Stimulated activated memory B cell treated with anti-CD40 and anti-IgM and Interleukin-4, amounts not matched to agents 10 μg/mL and 1 μg/mL and 100 μg/mL, for 72 hours (primary cell): ENCODE results near the gene SLC6A17.

ENCODE experiments used
- ATAC-seq: fragments of 150-1000 bp; cut with Tn5 transposase; 2 replicates; pipeline ENCODE4 v1.10.0; 2021
- H3K27ac Mint-ChIP-seq: one replicate; pipeline ENCODE4 v1.8.0; 2022; ENCODE audit warnings: mild to moderate bottlenecking, mixed read lengths
- H3K27me3 Mint-ChIP-seq: one replicate; pipeline ENCODE4 v1.8.0; 2022; ENCODE audit warnings: mixed read lengths
- H3K36me3 Mint-ChIP-seq: one replicate; pipeline ENCODE4 v1.8.0; 2022; ENCODE audit warnings: mixed read lengths
- H3K4me1 Mint-ChIP-seq: one replicate; pipeline ENCODE4 v1.8.0; 2022; ENCODE audit warnings: mixed read lengths
- H3K4me3 Mint-ChIP-seq: one replicate; pipeline ENCODE4 v1.8.0; 2022; ENCODE audit warnings: mild to moderate bottlenecking, moderate library complexity, mixed read lengths
- H3K9me3 Mint-ChIP-seq: one replicate; pipeline ENCODE4 v1.8.0; 2022; ENCODE audit warnings: mixed read lengths

Gene SLC6A17

DNA sequence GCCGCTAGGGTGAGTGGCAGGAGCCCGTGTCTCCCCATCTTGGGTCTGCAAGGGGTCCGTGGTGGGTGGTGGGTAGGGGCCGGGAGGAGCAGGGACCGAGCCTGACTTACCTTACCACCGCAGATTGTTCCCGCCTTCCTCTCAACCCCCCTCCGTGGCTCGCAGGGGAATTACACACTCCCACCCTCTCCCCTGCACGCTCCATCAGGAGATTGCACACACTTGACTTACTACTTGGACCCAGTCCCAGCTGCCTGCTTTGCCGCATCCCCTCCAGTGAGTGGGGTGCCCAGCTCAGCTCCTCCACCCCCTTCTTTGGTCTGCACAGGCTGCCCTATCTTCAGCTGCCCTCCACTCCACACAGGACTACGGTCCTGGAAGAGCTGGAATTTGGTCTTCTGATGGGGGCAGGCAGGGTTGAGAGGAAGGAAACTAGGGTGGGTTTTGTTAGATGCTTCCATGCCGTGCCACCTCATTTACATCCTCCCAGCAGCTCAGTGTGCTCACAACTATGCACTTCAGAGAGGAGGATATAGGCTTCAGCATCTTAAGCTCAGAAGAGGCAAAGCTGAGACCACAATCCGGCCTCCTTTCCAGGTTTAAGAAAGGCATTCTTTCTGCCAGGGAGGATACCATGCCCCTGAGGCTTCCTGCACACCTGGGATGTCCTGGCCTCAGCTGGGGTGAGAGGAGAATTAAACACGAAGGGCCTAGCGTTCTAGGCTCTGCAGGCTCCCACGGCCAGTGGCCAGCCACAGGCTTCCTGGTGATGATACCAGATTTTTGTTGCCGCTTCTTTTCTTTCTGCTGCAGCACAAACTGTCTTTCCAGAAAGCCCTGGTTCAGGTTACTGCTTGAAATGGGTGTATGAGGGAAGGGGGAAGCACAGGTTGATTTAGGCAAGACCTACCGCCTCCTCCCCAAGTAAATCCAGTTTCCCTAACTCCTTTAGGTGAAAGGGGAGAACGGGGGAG, 62.2 kb downstream of the SLC6A17 start:
- H3K27me3 Mint-ChIP-seq, result no peaks in the 10 kb centered on the region
- peak overlapping the region; percentile 78 for H3K4me3 Mint-ChIP-seq
- H3K36me3 Mint-ChIP-seq, result peaks cover 5% of the 10 kb centered on the region
- H3K27ac Mint-ChIP-seq, result peak overlapping the region; percentile 59
- ATAC-seq, result no peak
- peaks cover 75% of the 10 kb centered on the region for H3K4me1 Mint-ChIP-seq
- no peaks in the 10 kb centered on the region for H3K9me3 Mint-ChIP-seq

DNA sequence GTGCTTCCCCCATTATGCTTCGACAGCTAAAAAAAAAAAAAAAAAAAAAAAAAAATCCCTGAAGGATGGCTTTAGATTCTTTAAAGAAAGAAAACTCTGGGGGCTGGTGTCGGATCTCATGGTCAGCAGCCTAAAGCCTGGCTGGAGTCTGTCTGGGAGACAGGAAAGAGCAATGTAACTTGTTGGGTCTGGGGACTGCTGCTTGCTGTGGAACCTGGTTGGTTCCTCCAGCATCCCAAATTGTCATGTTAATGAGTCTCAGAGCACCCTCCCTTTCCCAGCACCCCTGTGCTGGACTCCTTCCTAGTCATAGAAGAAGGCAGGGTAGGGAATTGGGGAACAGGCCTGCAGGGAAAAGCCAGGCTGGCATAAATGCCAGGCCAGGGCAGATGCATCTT, 62.8 kb downstream of the SLC6A17 start:
- H3K36me3 Mint-ChIP-seq, result peaks cover 5% of the 10 kb centered on the region
- H3K4me3 Mint-ChIP-seq, result no peak overlapping the region
- peaks cover 68% of the 10 kb centered on the region for H3K4me1 Mint-ChIP-seq
- H3K27ac Mint-ChIP-seq, result peak overlapping the region; percentile 10
- ATAC-seq, result no peak
- no peaks in the 10 kb centered on the region for H3K27me3 Mint-ChIP-seq
- H3K9me3 Mint-ChIP-seq, result no peaks in the 10 kb centered on the region

DNA sequence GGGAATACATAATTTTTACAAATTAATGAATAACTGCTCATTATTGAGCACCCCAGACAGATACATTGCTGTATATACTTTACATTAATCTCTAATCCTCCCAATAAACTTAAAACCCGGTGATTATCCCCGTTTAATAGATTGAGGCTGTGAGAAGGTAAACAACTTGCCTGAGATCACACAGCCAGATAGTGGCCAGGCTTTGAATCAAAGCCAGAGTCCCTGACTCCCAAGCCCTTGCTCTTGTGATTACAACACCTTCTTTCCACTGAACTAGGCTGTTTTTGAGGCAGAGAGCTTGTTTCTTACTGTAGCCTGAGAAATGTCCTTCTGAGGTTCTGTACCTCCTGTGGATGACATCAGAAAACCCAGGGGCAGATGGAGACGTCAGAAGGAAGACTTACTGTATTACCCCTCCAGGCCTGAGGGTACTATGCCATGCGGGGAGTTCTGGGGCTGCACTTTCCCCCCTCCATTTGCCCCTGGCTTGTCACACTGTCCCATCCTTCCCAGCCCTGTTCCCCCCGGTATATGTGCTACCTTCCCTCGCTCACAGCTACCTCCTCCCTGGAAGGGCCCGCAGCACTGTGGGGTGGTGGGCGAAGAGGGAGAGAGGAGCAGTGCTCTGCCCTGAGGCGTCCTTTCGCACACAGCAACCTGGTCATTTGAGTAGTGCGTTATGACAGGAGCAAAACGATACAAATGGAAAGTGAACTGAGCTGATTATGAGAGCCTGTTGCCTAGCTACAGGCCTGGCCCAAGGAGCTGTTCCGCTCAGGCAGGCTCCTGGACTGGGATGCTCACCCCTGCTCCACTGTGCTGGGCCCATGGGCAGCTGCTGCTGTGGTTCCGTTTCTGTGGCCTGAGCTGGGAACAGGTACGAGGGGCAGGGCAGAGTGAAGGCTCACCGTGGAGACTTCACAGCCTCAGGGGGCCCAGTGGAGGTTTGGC, 64.4 kb downstream of the SLC6A17 start:
- Mint-ChIP-seq H3K36me3 (peaks cover 9% of the 10 kb centered on the region), H3K4me3 (no peak overlapping the region), H3K9me3 (no peaks in the 10 kb centered on the region), H3K27ac (peak overlapping the region; percentile 44), H3K27me3 (no peaks in the 10 kb centered on the region), H3K4me1 (peaks cover 55% of the 10 kb centered on the region)
- no peak for ATAC-seq

DNA sequence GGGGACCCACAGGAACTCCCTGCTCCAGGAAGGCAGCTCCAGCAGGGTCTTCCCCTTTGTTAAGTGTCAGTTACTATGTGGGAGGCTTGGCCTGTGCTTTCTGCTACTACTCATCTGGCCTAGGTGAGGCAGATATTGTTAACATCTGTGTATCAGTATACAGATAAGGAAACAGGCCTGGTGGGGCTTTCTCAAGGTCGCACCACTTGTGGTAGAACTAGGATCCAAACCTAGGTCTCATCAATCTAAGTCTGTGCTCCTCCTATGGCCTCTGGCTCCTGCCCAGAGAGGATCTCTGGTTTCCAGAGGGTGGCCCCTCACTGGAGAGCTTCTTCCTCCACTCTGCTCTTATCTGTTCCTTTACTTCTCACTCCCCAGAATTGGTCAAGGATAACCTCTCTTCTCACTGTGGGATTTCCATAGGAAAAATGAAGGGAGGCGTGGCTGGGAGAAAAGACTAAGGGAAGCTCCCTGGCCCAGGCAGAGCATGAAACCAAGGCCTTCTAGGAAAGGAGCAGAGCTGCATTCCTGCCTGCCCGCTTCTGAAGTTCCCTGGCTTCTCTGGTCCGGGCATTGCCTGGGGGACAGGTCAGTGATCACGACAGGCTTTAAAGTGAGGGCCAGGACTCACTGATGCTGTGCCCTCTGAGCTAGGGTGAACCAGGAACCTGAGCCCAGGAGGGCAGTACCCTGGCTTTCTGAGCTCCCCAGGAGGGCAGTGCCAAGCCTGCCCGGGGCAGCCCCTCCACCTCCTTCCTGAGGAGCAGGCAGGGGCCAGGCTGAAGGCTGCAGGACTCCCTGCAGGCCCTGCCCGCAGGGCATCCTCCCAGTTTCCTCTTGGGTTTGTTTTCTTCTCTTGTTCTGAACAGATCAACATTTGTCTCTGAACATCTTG, 65.6 kb downstream of the SLC6A17 start:
- no peaks in the 10 kb centered on the region for H3K27me3 Mint-ChIP-seq
- H3K9me3 Mint-ChIP-seq, result no peaks in the 10 kb centered on the region
- peaks cover 9% of the 10 kb centered on the region for H3K36me3 Mint-ChIP-seq
- no peak overlapping the region for H3K27ac Mint-ChIP-seq
- H3K4me3 Mint-ChIP-seq, result no peak overlapping the region
- ATAC-seq, result no peak
- peaks cover 54% of the 10 kb centered on the region for H3K4me1 Mint-ChIP-seq

DNA sequence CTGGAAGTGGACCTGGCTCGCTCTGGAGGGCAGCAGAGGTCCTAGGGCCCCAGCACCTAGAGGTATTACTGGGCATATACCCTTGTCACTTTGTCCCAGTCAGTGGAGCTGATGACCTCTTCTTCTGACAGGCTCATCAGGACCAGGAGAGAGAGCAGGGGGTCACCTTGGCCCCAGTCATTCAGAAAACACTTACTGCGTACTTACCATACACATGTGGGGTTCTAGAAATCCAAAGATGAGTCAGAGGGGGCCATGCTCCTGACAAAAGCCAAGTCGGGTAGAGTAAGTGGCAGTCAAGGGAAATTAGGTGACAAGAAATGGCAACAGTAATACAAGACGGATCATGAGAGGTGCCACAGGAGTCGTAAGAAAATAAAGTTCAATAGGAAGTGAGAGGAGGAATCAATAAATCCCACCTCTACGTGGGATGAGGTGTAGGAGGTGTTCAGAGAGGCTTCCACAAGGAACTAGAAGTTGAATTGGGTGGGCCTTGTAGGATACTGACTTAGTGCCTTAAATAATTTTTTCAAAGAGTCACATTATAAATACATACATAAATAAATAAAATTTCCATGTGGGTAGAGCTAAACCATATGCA, 66.7 kb downstream of the SLC6A17 start:
- Mint-ChIP-seq H3K27ac (peak overlapping the region; percentile 38), H3K4me1 (peaks cover 48% of the 10 kb centered on the region), H3K27me3 (no peaks in the 10 kb centered on the region), H3K9me3 (no peaks in the 10 kb centered on the region), H3K36me3 (peaks cover 9% of the 10 kb centered on the region), H3K4me3 (no peak overlapping the region)
- ATAC-seq, result peak; percentile 32

DNA sequence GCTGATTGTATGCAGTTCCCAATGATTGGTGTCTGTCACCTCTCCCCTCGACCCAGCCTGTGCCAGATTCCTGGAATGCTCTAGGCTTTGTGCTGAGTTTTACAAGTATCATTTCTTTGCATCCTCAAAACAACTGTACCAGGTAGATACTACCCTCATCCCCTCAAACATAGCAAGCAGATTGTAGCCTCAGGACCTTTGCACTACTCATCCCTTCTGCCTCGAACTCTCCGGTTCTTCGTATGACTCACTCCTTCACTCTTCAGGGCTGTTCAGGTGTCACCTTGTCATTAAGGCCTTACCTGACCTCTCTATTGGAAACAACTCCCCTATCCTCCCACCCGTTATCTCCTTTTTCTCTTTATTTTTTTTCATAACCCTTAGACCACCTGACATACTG, 67.8 kb downstream of the SLC6A17 start:
- peaks cover 38% of the 10 kb centered on the region for H3K4me1 Mint-ChIP-seq
- H3K9me3 Mint-ChIP-seq, result no peaks in the 10 kb centered on the region
- no peak overlapping the region for H3K27ac Mint-ChIP-seq

DNA sequence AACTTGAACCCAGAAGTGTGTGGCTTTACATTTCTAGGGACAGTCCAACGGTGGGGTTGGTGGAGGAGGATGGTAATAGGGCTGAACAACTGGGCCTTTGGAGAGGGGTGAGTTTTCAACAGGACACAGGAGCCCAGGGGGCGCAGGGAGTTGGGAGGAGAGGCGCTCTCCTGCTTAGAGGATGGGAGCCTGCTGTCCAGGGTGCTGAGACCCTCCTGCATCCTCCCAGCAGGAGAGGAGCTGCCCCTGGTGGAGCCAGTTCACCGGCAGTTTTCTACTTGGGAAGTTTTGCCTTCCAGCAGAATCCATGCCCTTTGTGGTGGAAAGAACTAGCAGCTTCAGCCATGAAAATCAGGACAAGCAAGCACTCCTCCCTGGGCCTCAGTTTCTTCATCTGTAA, 68.4 kb downstream of the SLC6A17 start:
- no peak for ATAC-seq

More for the DNA sequence above, 67.8 kb downstream of the SLC6A17 start:
- no peaks in the 10 kb centered on the region for H3K27me3 Mint-ChIP-seq
- H3K36me3 Mint-ChIP-seq, result peaks cover 13% of the 10 kb centered on the region
- ATAC-seq, result no peak
- no peak overlapping the region for H3K4me3 Mint-ChIP-seq

DNA sequence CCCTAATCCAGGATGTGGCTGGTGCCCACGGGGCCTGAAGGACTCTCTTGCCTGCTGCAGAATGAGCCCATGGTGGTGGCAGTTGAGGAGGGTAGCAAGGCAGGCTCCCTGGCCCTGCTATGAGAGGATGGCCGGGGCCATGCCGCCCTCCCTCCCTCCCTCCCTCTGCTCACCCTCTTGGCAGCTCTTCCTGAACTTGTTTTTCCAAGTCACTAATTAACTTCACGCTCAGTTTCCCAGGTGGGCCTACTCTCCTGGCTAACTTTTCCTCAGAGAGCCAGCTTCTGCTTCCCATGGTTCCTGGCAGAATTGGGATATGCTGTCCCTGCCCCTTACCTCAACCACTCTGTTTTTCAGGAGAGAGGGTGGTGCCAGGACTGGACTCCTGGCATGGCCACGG, 70.0 kb downstream of the SLC6A17 start:
- no peak overlapping the region for H3K4me3 Mint-ChIP-seq
- H3K27me3 Mint-ChIP-seq, result no peaks in the 10 kb centered on the region
- peaks cover 27% of the 10 kb centered on the region for H3K36me3 Mint-ChIP-seq
- H3K4me1 Mint-ChIP-seq, result peaks cover 26% of the 10 kb centered on the region
- no peak for ATAC-seq
- H3K27ac Mint-ChIP-seq, result no peak overlapping the region
- H3K9me3 Mint-ChIP-seq, result no peaks in the 10 kb centered on the region

More for the DNA sequence above, 68.4 kb downstream of the SLC6A17 start:
- Mint-ChIP-seq H3K27ac (no peak overlapping the region), H3K4me1 (peaks cover 36% of the 10 kb centered on the region), H3K9me3 (no peaks in the 10 kb centered on the region), H3K36me3 (peaks cover 19% of the 10 kb centered on the region), H3K27me3 (no peaks in the 10 kb centered on the region), H3K4me3 (no peak overlapping the region)

DNA sequence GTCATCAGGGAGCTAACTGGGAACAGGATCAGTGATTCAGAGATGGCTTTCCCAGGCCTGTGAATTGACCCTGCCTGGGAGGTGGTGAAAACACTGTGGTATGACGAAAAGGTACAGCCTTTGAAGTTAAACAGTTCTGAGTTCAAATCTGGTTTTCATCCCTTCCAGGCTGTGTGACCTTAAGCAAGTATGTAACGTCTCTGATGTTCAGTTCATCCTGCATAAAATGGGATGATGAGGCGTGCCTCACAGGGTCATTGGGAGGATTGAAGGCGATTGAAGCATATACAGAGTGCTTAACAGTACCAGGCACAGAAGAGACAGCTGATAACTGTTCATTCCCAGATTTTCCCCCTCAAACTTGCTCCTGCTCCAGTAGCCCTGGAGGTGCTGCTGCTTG, 70.8 kb downstream of the SLC6A17 start:
- no peak for ATAC-seq
- Mint-ChIP-seq H3K27ac (no peak overlapping the region), H3K27me3 (no peaks in the 10 kb centered on the region), H3K4me3 (no peak overlapping the region), H3K4me1 (peaks cover 19% of the 10 kb centered on the region), H3K9me3 (no peaks in the 10 kb centered on the region), H3K36me3 (peaks cover 27% of the 10 kb centered on the region)

DNA sequence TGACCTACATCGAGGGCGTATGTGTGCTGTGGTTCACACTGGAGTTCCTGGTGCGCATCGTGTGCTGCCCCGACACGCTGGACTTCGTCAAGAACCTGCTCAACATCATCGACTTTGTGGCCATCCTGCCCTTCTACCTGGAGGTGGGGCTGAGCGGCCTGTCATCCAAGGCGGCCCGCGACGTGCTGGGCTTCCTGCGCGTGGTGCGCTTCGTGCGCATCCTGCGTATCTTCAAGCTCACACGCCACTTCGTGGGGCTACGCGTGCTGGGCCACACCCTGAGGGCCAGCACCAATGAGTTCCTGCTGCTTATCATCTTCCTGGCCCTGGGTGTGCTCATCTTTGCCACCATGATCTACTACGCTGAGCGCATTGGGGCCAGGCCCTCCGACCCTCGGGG, 72.8 kb downstream of the SLC6A17 start:
- H3K4me1 Mint-ChIP-seq, result peaks cover 7% of the 10 kb centered on the region
- no peaks in the 10 kb centered on the region for H3K9me3 Mint-ChIP-seq
- no peak overlapping the region for H3K27ac Mint-ChIP-seq
- H3K36me3 Mint-ChIP-seq, result peaks cover 38% of the 10 kb centered on the region
- ATAC-seq, result no peak
- H3K27me3 Mint-ChIP-seq, result no peaks in the 10 kb centered on the region
- no peak overlapping the region for H3K4me3 Mint-ChIP-seq

DNA sequence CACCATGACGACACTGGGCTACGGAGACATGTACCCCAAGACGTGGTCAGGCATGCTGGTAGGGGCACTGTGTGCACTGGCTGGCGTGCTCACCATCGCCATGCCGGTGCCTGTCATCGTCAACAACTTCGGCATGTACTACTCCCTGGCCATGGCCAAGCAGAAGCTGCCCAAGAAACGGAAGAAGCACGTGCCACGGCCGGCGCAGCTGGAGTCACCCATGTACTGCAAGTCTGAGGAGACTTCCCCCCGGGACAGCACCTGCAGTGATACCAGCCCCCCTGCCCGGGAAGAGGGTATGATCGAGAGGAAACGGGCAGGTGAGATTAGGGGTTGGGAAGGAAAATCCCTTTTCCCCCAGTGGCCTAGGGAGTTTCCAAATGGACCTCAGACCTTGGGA, 73.3 kb downstream of the SLC6A17 start:
- ATAC-seq, result no peak
- Mint-ChIP-seq H3K27me3 (no peaks in the 10 kb centered on the region), H3K9me3 (no peaks in the 10 kb centered on the region), H3K4me3 (no peak overlapping the region), H3K4me1 (peaks cover 7% of the 10 kb centered on the region), H3K27ac (no peak overlapping the region), H3K36me3 (peaks cover 36% of the 10 kb centered on the region)

DNA sequence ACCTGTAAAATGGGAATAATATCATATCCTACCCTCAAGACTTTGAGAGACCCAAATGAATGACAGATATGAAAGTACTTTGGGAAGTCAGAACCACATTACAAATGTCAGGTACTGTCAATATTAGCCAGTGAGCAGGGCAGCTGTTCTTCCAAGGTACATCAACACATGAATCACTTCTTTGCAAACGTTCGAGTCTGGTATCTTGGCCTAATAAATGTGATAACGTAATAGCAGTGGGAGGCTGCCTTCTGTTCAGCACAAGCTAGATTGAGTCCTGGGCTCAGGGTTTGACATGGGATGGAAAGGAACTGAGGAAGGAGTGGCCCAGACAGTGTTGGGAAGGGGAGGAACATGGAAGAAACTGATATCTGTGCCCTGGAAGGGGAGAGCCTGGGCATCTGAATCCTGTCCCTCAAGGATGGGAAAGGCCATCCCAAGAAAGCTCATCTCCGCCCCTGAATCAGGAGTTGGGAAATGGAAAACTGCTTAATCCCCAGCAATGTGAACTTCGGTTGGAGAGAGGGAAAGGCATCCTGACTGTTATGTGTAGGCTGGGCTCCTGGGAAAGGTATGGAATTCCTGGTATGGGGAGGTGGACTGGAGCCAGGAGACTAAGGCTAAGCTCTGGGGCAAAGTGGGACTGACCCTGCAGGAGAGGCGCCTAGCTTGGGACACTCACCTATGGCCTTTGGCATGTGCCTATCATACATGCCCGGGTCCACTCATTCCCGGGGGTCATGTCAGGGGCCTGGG, 74.1 kb downstream of the SLC6A17 start:
- H3K27ac Mint-ChIP-seq, result no peak overlapping the region
- H3K36me3 Mint-ChIP-seq, result peaks cover 43% of the 10 kb centered on the region
- H3K27me3 Mint-ChIP-seq, result no peaks in the 10 kb centered on the region
- ATAC-seq, result no peak
- no peak overlapping the region for H3K4me3 Mint-ChIP-seq
- H3K4me1 Mint-ChIP-seq, result peaks cover 7% of the 10 kb centered on the region
- no peaks in the 10 kb centered on the region for H3K9me3 Mint-ChIP-seq

DNA sequence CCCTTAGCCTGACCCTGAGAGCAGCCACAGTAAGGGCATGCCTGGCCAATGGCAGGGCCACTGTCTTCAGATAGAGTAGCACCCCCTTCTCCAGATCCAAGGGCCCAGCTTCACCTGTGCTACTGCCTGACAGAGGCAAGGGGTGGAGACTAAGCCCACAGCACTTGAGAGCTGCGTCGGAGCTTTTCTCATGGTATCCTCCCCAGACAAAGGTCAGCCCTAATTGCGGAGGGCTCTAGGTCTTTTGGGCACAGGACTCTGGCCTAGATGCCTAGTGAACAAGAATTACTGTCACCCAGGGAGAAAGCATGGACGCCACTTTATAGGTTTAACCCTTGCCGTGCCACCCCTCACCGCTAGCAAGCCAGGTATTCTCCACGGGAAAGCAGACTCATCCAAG, 74.9 kb downstream of the SLC6A17 start:
- Mint-ChIP-seq H3K4me3 (no peak overlapping the region), H3K27me3 (no peaks in the 10 kb centered on the region), H3K9me3 (no peaks in the 10 kb centered on the region), H3K4me1 (peaks cover 7% of the 10 kb centered on the region), H3K36me3 (peaks cover 51% of the 10 kb centered on the region), H3K27ac (no peak overlapping the region)
- no peak for ATAC-seq
